CD4-positive, alpha-beta T cell treated with Interferon alpha-2 for 1 hour (primary cell): ENCODE results near the gene BST1.

ENCODE experiments used
- DNase-seq, 2 donors: peaks; one replicate each; pipeline ENCODE4 v3.0.0-alpha.2; 2020 to 2022

BST1 gene

GRCh38 chr4:15702941-15703403, at the start of gene BST1:
Gene BST1 (plus strand): TSS chr4:15703065. CDS start chr4:15703145, 80 bp downstream.
- peak; percentile 42 to 73 for DNase-seq

- DNase-seq, result no peak
These were observed 49.4 kb upstream of the BST1 start for GRCh38 chr4:15653420-15653819.

- DNase-seq, result peak; percentile 7 to 27
These were observed 48.8 kb upstream of the BST1 start for GRCh38 chr4:15653864-15654592.

GRCh38 chr4:15654593-15655222, 48.2 kb upstream of the BST1 start:
- peak; percentile 19 to 42 for DNase-seq

GRCh38 chr4:15655223-15656037, 47.4 kb upstream of the BST1 start, which contains the start of gene FBXL5:
Gene FBXL5 (minus strand): TSS chr4:15655357. CDS start chr4:15655287, 70 bp downstream.
- peak; percentile 82 to 90 for DNase-seq

GRCh38 chr4:15656038-15656470, 46.8 kb upstream of the BST1 start:
- no peak for DNase-seq

GRCh38 chr4:15657366-15657765, 45.5 kb upstream of the BST1 start:
- no peak for DNase-seq

GRCh38 chr4:15658136-15658770, 44.6 kb upstream of the BST1 start:
- no peak for DNase-seq

- DNase-seq, result no peak
These were observed 44.1 kb upstream of the BST1 start for GRCh38 chr4:15658781-15659180.

- peak in 1 of 2 donors; percentile 42 for DNase-seq
These were observed 42.9 kb upstream of the BST1 start for GRCh38 chr4:15659768-15660570.

GRCh38 chr4:15665753-15666365, 37.0 kb upstream of the BST1 start:
- DNase-seq, result peak in 1 of 2 donors; percentile 26

GRCh38 chr4:15667006-15667405, 35.9 kb upstream of the BST1 start:
- no peak for DNase-seq

- no peak for DNase-seq
These were observed 34.1 kb upstream of the BST1 start for GRCh38 chr4:15668566-15669435.

- no peak for DNase-seq
These were observed 32.3 kb upstream of the BST1 start for GRCh38 chr4:15670576-15670975.

GRCh38 chr4:15672101-15672500, 30.8 kb upstream of the BST1 start:
- DNase-seq, result no peak

GRCh38 chr4:15673337-15673736, 29.5 kb upstream of the BST1 start:
- DNase-seq, result no peak

GRCh38 chr4:15674046-15674445, 28.8 kb upstream of the BST1 start:
- DNase-seq, result no peak

- DNase-seq, result no peak
These were observed 27.9 kb upstream of the BST1 start for GRCh38 chr4:15674926-15675325.

- no peak for DNase-seq
These were observed 27.5 kb upstream of the BST1 start for GRCh38 chr4:15675356-15675755.

- no peak for DNase-seq
These were observed 26.8 kb upstream of the BST1 start for GRCh38 chr4:15676039-15676438.
